Parathyroid adenoma (tissue), 2 donors: ENCODE data around the gene ECT2.

Source experiments
- H2AFZ ChIP-seq: fragments of 300-600 bp; sonication (generic); one replicate; pipeline ENCODE4 v1.7.0; 2017; ENCODE audit warnings: antibody characterized with exemption, mild to moderate bottlenecking
- H3K27ac ChIP-seq: fragments of 300-600 bp; sonication (generic); one replicate; pipeline ENCODE4 v1.7.0; 2017
- H3K27me3 ChIP-seq: fragments of 300-600 bp; sonication (generic); one replicate; pipeline ENCODE4 v1.7.0; 2017; ENCODE audit warnings: low read length; ENCODE audit not compliant: control insufficient read depth, insufficient read depth
- H3K36me3 ChIP-seq: fragments of 300-600 bp; sonication (generic); one replicate; pipeline ENCODE4 v1.7.0; 2017; ENCODE audit warnings: low read length; ENCODE audit not compliant: control insufficient read depth, insufficient read depth
- H3K4me1 ChIP-seq: fragments of 300-600 bp; sonication (generic); one replicate; pipeline ENCODE4 v1.7.0; 2017; ENCODE audit warnings: control low read depth
- H3K4me2 ChIP-seq: fragments of 300-600 bp; sonication (generic); one replicate; pipeline ENCODE4 v1.7.0; 2017; ENCODE audit warnings: low read length
- H3K4me3 ChIP-seq: fragments of 300-600 bp; sonication (generic); one replicate; pipeline ENCODE4 v1.7.0; 2017; ENCODE audit warnings: low read depth, low read length
- H3K79me2 ChIP-seq: fragments of 300-600 bp; sonication (generic); one replicate; pipeline ENCODE4 v1.7.0; 2017; ENCODE audit warnings: control low read depth
- H3K9ac ChIP-seq: fragments of 300-600 bp; sonication (generic); one replicate; pipeline ENCODE4 v1.7.0; 2017; ENCODE audit warnings: mild to moderate bottlenecking
- H3K9me3 ChIP-seq: fragments of 300-600 bp; sonication (generic); one replicate; pipeline ENCODE4 v1.7.0; 2017; ENCODE audit warnings: low read length; ENCODE audit not compliant: control insufficient read depth
- TF ChIP-seq, protein P1 (sequence below): fragments of 300-600 bp; sonication (generic); IDR thresholded peaks from one replicate; pipeline ENCODE4 v1.7.0; 2017; ENCODE audit warnings: antibody characterized with exemption, mild to moderate bottlenecking
- donor health status: primary hyperparathyroidism.

Gene ECT2

DNA sequence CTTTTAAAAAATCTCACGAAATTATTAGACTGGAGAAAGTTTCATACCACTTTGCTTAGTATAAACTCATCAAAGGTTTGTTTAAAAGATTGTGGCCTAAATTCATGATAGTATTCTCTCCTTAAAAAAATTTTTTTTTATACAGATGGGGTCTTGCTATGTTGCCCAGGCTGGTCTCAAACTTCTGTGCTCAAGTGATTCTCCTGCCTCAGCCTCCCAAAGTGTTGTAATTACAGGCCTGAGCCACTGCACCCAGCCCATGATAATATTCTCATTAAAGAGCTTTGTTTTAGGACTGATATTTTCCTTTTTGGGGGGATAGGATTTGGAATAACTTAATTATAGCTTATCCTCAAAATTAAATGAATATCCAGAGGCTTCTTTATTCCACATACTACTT lies 19.9 kb downstream of the ECT2 start:
- no peak overlapping the region for H3K27ac ChIP-seq
- no peaks in the 10 kb centered on the region for H3K4me1 ChIP-seq
- TF ChIP-seq, protein P1, sequence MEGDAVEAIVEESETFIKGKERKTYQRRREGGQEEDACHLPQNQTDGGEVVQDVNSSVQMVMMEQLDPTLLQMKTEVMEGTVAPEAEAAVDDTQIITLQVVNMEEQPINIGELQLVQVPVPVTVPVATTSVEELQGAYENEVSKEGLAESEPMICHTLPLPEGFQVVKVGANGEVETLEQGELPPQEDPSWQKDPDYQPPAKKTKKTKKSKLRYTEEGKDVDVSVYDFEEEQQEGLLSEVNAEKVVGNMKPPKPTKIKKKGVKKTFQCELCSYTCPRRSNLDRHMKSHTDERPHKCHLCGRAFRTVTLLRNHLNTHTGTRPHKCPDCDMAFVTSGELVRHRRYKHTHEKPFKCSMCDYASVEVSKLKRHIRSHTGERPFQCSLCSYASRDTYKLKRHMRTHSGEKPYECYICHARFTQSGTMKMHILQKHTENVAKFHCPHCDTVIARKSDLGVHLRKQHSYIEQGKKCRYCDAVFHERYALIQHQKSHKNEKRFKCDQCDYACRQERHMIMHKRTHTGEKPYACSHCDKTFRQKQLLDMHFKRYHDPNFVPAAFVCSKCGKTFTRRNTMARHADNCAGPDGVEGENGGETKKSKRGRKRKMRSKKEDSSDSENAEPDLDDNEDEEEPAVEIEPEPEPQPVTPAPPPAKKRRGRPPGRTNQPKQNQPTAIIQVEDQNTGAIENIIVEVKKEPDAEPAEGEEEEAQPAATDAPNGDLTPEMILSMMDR = no peak
- no peak overlapping the region for H2AFZ ChIP-seq
- no peaks in the 10 kb centered on the region for H3K79me2 ChIP-seq
- no peaks in the 10 kb centered on the region for H3K36me3 ChIP-seq
- H3K4me3 ChIP-seq = no peak overlapping the region
- no peak overlapping the region for H3K4me2 ChIP-seq
- H3K9ac ChIP-seq = no peak overlapping the region
- H3K27me3 ChIP-seq = no peaks in the 10 kb centered on the region
- H3K9me3 ChIP-seq = no peaks in the 10 kb centered on the region

GRCh38 chr3:172771672-172772071 lies 21.1 kb downstream of the ECT2 start:
- no peaks in the 10 kb centered on the region for H3K27me3 ChIP-seq
- H2AFZ ChIP-seq = no peak overlapping the region
- H3K79me2 ChIP-seq = no peaks in the 10 kb centered on the region
- no peak overlapping the region for H3K9ac ChIP-seq
- H3K4me1 ChIP-seq = no peaks in the 10 kb centered on the region
- no peaks in the 10 kb centered on the region for H3K9me3 ChIP-seq
- no peak overlapping the region for H3K4me2 ChIP-seq
- TF ChIP-seq, protein P1 = no peak
- H3K36me3 ChIP-seq = no peaks in the 10 kb centered on the region
- H3K4me3 ChIP-seq = no peak overlapping the region
- no peak overlapping the region for H3K27ac ChIP-seq

GRCh38 chr3:172776049-172776717 lies 25.7 kb downstream of the ECT2 start:
- H3K9ac ChIP-seq = no peak overlapping the region
- TF ChIP-seq, protein P1 = no peak
- no peaks in the 10 kb centered on the region for H3K36me3 ChIP-seq
- H3K79me2 ChIP-seq = no peaks in the 10 kb centered on the region
- H3K4me1 ChIP-seq = no peaks in the 10 kb centered on the region
- H3K4me2 ChIP-seq = no peak overlapping the region
- H3K27ac ChIP-seq = no peak overlapping the region
- H3K9me3 ChIP-seq = no peaks in the 10 kb centered on the region
- no peak overlapping the region for H2AFZ ChIP-seq
- no peak overlapping the region for H3K4me3 ChIP-seq
- no peaks in the 10 kb centered on the region for H3K27me3 ChIP-seq

GRCh38 chr3:172777901-172778300 lies 27.4 kb downstream of the ECT2 start:
- Histone ChIP-seq H3K27ac (no peak overlapping the region), H3K27me3 (no peaks in the 10 kb centered on the region), H3K4me1 (no peaks in the 10 kb centered on the region), H3K79me2 (no peaks in the 10 kb centered on the region), H2AFZ (no peak overlapping the region), H3K4me3 (no peak overlapping the region), H3K4me2 (no peak overlapping the region), H3K9me3 (no peaks in the 10 kb centered on the region), H3K36me3 (no peaks in the 10 kb centered on the region), H3K9ac (no peak overlapping the region)
- TF ChIP-seq, protein P1 = no peak

DNA sequence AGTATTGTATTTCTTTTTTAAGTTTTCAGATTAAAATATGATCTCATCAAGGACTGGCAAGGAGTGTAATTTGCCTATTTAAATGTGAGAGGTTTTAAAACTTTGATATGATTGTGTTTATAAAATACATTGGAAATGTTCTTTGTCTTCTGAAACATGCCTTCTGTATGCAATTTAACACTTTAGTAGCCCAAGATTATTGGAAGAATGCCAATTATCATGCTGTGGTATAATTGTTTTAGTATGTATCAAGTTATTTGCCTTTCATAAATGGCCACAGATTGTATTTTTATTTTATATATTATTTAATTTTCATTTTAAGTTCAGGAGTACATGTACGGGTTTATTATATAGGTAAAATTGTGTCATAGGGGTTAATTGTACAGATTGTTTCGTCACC lies 31.7 kb downstream of the ECT2 start:
- no peak overlapping the region for H2AFZ ChIP-seq
- H3K9me3 ChIP-seq = no peaks in the 10 kb centered on the region
- H3K4me2 ChIP-seq = no peak overlapping the region
- TF ChIP-seq, protein P1 = no peak
- peaks cover 3% of the 10 kb centered on the region for H3K36me3 ChIP-seq
- H3K79me2 ChIP-seq = no peaks in the 10 kb centered on the region
- no peaks in the 10 kb centered on the region for H3K4me1 ChIP-seq
- no peaks in the 10 kb centered on the region for H3K27me3 ChIP-seq
- H3K4me3 ChIP-seq = no peak overlapping the region
- H3K27ac ChIP-seq = no peak overlapping the region
- H3K9ac ChIP-seq = no peak overlapping the region
